ENCODE data around the gene ANG. TPM values are rescaled to one million over a fixed set of nuclear protein-coding genes. Genes with fewer than 3 reads are reported as not detected.
"Not testable (repeated sequence)": the region's sequence is repeated elsewhere in the genome, so short reads cannot be mapped to it uniquely, and the experiment has no call there.

The ANG gene
- total RNA-seq (2014; rRNA removed; shearing (Covaris generic); ENCODE audit: low replicate concordance), result 0.42 and 3.2 TPM in 2 replicates

GRCh38 chr14:20688167-20688839, at the start of gene ANG:
ANG (plus strand) TSS chr14:20688764; CDS start chr14:20693565, 4,801 bp downstream.
- H3K36me3 ChIP-seq, result no peaks in the 10 kb centered on the region
- no peak for DNase-seq
- H3K27me3 ChIP-seq, result no peaks in the 10 kb centered on the region
- no peak within 1 kb of the TSS for H3K4me3 ChIP-seq
- H3K9me3 ChIP-seq, result no peaks in the 10 kb centered on the region

DNA sequence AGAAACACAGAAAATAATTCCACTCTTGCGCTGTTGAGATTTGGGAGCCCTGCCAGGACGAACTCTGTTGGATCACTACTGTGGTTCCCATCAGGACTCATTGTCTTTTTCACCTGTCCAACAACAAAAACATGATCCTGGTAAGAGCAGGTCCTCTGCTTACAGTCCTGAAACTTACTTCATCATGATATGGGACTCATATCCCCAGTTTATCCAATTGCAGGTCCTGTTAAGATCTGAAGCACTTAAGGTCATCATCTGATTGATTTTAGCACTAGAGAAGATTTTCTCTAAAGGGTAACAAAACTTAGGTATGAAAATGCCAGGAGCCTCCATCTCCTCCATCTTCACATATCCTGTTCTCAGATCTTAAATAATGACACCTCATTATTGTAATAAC, 47.0 kb upstream of the ANG start, which contains the start of gene OR6S1:
Gene OR6S1 (minus strand): TSS at position 101 of the 400 bp plus-strand sequence. CDS start 0 bp downstream, at position 101.
- no peaks in the 10 kb centered on the region; the same call in 1 of the 2 replicates for H3K27me3 ChIP-seq
- H3K36me3 ChIP-seq, result no peaks in the 10 kb centered on the region
- no peaks in the 10 kb centered on the region for H3K9me3 ChIP-seq
- no peak for DNase-seq
- no peak within 1 kb of the TSS for H3K4me3 ChIP-seq

- Histone ChIP-seq H3K27me3 (no peaks in the 10 kb centered on the region; the same call in 1 of the 2 replicates), H3K9me3 (no peaks in the 10 kb centered on the region), H3K4me3 (no peak overlapping the region), H3K36me3 (no peaks in the 10 kb centered on the region)
- no peak for DNase-seq
These were observed 46.4 kb upstream of the ANG start for GRCh38 chr14:20642182-20642581.

GRCh38 chr14:20642755-20643154, 45.8 kb upstream of the ANG start:
- H3K27me3 ChIP-seq, H3K9me3 ChIP-seq, DNase-seq, H3K36me3 ChIP-seq, H3K4me3 ChIP-seq: not testable (repeated sequence)

DNA sequence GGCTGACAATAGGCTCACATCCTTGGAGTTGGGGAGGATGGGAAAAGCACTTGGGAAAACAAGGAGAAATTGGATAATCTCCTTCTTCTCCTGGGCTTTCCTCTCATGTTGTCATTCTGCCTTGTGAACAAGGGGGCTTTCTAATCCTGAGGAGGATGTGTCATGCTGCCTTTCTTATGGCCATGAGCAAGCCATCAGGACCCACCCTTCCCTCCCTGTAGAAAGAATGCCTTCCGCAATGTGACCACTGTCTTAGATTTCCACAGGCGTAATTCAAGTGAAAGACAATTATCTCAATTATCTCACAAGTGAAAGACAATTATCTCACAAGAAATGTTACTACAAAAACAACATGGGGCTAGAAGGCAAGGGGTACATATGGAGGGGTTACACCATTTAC, 44.0 kb upstream of the ANG start:
- H3K9me3 ChIP-seq, result no peaks in the 10 kb centered on the region

DNA sequence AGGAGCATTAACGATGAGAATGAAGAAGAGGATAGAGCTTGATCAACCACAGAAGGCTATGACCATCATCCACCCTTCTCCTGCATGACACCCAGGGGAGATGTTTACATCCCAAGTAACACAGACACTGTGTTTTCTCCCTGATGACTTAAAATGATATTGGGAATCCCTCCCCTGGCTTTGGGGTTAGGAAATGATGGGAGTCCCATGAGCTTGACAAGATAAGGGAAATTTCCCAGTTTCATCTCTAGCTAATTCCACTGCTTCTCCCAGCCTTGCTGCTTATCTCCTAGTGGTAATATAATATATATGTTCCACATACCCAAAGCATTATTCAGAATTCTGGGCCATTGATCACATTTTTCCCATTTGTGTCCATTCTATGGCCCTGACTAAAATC, 43.1 kb upstream of the ANG start:
- no peak overlapping the region for H3K4me3 ChIP-seq
- DNase-seq, result no peak

More for the DNA sequence above, 44.0 kb upstream of the ANG start:
- Histone ChIP-seq H3K27me3 (no peaks in the 10 kb centered on the region), H3K4me3 (no peak overlapping the region), H3K36me3 (no peaks in the 10 kb centered on the region)
- DNase-seq, result no peak

GRCh38 chr14:20652996-20653975, 35.3 kb upstream of the ANG start:
- Histone ChIP-seq H3K9me3 (no peaks in the 10 kb centered on the region), H3K36me3 (no peaks in the 10 kb centered on the region), H3K27me3 (no peaks in the 10 kb centered on the region), H3K4me3 (peak overlapping the region; percentile 41)
- peak; percentile 74 for DNase-seq

More for the DNA sequence above, 43.1 kb upstream of the ANG start:
- Histone ChIP-seq H3K27me3 (no peaks in the 10 kb centered on the region), H3K9me3 (no peaks in the 10 kb centered on the region), H3K36me3 (no peaks in the 10 kb centered on the region)

GRCh38 chr14:20655851-20656250, 32.7 kb upstream of the ANG start:
- DNase-seq, result no peak
- Histone ChIP-seq H3K4me3 (no peak overlapping the region), H3K36me3 (no peaks in the 10 kb centered on the region), H3K9me3 (no peaks in the 10 kb centered on the region), H3K27me3 (no peaks in the 10 kb centered on the region)

DNA sequence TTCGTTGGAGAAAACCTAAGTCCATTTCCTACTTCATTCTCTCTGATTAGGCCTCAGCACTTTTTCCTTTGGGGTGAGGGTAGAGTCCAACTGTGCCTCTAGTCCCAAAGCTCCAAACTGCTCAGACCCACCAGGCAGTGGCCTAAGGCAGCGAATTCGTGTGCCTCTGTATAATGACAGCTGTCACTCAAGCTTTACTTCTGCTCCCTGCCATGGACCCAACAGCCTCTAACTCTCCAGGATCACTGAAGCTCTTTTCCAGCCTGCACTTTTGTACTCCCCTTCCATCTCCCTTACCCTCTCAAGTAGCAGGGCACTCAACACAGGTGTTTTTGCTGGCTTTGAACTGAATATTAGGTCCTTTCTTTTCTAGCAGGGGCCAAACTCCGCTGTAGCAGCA, 32.3 kb upstream of the ANG start:
- Histone ChIP-seq H3K36me3 (no peaks in the 10 kb centered on the region), H3K4me3 (no peak overlapping the region), H3K27me3 (no peaks in the 10 kb centered on the region), H3K9me3 (no peaks in the 10 kb centered on the region)
- no peak for DNase-seq

DNA sequence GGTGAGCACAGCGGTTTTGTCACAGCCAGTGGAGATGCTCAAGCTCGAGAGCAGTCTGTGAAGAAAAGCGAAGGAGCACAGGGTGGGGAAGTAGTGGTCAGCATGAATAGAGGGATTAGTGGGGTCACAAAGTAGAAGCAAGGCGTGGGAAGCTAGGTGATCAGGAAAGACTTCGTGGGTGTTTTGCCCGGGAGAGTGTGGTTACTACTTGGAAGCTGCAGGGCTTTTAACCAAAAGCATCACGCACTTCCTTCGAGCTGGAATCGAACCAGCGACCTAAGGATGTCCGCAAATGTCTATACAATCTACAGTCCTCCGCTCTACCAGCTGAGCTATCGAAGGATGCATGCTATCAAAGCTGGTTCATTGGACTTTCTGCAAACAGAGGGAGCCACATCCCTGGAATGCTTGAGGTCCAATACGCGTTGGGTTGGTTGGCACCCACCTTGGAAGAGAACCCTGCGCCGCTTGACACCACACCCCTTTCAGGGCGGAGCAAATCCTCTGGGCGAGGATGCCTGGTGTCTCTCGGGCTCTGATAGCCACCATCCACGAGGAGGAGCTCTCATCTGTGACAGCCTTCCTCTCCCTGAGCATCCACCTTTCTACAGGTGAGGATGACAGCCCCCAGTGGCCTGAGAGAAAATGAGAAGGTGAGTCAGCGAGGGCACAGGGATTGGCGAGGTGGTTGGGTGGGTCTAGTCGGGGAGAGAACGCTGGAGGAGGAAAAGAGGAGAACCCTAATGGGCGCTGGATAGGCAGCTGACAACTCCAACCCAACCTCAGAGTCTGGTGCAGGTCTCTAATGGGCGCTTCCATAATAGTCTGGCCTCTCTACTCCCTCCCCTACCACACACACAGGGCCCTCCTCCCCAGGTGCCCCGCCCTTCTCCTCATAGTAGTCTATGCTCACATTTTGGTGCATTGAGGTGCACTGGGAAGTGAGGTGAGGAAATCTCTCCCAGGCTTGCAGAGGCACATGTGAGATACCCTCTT, 31.1 kb upstream of the ANG start:
- Histone ChIP-seq H3K9me3 (no peaks in the 10 kb centered on the region), H3K36me3 (no peaks in the 10 kb centered on the region), H3K4me3 (no peak overlapping the region), H3K27me3 (no peaks in the 10 kb centered on the region)
- peak; percentile 31 for DNase-seq

- Histone ChIP-seq H3K27me3 (no peaks in the 10 kb centered on the region), H3K9me3 (no peaks in the 10 kb centered on the region), H3K36me3 (no peaks in the 10 kb centered on the region), H3K4me3 (no peak overlapping the region)
- DNase-seq, result no peak
These were observed 30.3 kb upstream of the ANG start for GRCh38 chr14:20658246-20658645.

DNA sequence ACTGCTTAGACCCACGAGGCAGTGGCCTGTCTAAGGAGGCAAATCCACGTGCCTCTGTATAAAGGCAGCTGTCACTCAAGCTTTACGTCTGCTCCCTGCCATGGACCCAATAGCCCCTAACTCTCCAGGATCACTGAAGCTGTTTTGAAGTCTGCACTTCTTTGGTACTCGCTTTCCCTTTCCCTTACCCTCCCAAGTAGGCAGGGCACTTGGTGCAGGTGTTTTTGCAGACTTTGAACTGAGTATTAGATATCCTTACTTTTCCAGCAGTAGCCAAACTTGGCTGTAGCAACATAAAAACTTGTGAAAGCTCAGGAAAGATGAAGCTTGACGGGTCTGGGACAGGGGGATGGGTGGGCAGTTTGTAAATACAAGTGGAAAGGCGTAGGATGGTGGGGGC, 29.2 kb upstream of the ANG start:
- no peaks in the 10 kb centered on the region for H3K27me3 ChIP-seq
- no peaks in the 10 kb centered on the region for H3K36me3 ChIP-seq
- no peaks in the 10 kb centered on the region for H3K9me3 ChIP-seq

DNA sequence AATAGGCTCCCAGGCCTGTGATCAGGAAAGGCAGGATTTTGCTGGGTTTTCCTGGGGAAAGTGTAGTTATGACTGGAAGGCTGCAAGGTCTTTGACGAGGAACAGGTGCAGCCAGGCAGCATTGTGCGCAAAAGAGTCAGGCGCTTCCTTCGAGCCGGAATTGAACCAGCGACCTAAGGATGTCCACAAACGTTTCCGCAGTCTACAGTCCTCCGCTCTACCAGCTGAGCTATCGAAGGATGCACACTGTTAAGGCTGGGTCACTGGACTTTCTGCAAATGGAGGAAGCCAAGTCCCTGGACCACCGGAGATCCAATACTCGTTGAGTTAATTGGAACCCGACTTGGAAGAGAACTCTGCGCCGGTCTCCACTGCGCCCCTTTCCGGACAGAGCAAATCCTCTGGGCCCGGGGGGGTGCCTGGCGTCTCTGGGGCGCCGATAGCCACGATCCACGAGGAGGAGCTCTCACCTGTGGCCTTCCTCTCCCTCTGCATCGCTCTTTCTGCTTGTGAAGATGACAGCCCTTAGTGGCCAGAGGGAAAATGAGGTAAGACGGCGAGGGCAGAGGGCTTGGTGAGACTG, 28.7 kb upstream of the ANG start:
- Histone ChIP-seq H3K36me3 (no peaks in the 10 kb centered on the region), H3K9me3 (no peaks in the 10 kb centered on the region), H3K4me3 (no peak overlapping the region), H3K27me3 (no peaks in the 10 kb centered on the region)
- no peak for DNase-seq

More for the DNA sequence above, 29.2 kb upstream of the ANG start:
- no peak overlapping the region for H3K4me3 ChIP-seq
- DNase-seq, result no peak

- no peak for DNase-seq
- Histone ChIP-seq H3K36me3 (no peaks in the 10 kb centered on the region), H3K4me3 (no peak overlapping the region), H3K27me3 (no peaks in the 10 kb centered on the region), H3K9me3 (no peaks in the 10 kb centered on the region)
These were observed 27.4 kb upstream of the ANG start for GRCh38 chr14:20661197-20661596.

- Histone ChIP-seq H3K36me3 (no peaks in the 10 kb centered on the region), H3K9me3 (no peaks in the 10 kb centered on the region), H3K4me3 (peak overlapping the region; percentile 50), H3K27me3 (no peaks in the 10 kb centered on the region)
- peak; percentile 76 for DNase-seq
These were observed 25.4 kb upstream of the ANG start for GRCh38 chr14:20662968-20663732.
